DMS114 treated with DMSO at 0.1 percent for 48 hours (cell line): ENCODE results near the gene CERS5.
A peak's percentile ranks its signal among the peaks of the same experiment; 100 is the strongest.
"Not testable (repeated sequence)": the region's sequence is repeated elsewhere in the genome, so short reads cannot be mapped to it uniquely, and the experiment has no call there.

ENCODE experiments used
- DNase-seq: peaks from one replicate; lab custom pipeline; 2025; ENCODE audit not compliant: unreplicated experiment; lab: John Stamatoyannopoulos, UW

CERS5 gene

GRCh38 chr12:50187084-50187900 lies 20.1 kb upstream of the CERS5 start:
- no peak for DNase-seq

DNA sequence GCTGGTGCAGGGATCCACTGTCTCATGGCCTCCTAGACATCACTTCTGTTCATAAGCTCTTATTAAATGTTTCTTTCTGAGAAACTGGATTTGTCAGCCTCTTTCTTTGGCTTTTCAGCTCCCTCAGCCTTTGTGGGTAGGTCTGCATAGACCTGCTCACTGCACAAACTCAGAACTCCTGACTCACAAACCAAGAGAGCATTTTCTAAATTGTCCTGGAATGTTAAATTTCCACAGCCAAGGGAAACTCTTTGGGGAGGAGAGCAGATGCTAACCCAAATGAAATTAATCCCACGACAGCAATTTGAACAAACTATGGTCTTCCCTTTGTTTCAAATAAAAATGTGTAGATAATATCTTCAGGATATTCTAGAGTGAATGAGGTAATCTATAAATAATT lies 19.5 kb upstream of the CERS5 start:
- DNase-seq: no peak

DNA sequence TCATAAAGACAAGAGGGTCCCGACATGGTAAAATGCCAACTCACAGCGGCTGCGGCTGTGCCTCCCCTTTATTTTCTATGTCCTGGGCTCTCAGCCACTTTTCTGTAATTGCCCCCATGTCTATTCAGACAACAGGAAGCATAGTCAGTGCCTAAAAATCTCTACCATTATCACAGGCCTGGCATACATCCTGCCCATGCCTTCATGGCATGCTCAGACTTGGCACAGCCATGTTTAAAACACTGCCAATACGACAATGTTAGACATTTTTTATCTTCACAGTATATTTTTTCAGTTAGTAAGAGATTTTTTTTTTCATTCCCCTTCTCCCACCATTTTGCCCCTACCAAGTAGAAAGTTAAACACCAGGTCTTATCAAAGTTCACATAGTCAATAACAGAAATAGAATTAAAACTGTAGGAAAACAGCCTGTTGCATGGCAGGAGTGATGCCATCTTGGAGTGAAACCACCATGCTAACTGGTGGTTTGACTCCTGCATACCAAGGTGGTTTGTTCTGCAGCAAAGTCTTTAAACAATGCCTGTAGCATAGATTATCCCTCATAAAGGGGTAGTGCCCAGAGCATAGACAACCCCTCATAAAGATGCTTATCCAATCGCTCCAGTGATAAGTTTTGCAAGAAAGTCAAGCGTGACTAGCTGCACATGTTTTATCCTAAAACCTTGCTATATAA lies 18.9 kb upstream of the CERS5 start:
- DNase-seq: no peak

- no peak for DNase-seq
Measured at GRCh38 chr12:50185301-50185895, 18.2 kb upstream of the CERS5 start.

- DNase-seq: no peak
Measured at GRCh38 chr12:50184261-50184660, 17.1 kb upstream of the CERS5 start.

DNA sequence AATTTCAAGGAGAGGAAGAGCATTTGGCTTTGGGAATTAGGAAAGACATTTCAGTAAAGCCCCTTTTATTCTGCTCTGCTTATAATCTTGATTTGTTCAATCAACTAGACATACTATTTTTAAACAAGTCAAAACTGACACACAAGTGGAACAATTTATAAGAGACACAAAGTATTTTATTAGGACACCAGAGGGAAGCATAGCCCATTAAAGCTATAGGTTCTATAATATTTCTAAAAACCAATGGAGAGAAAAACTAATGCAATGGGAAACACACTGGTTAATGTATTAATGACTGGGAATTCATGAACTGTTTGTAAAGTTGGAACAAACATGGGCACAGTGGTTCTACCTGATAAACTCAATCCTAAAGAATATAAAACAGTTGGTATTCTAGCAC lies 15.3 kb upstream of the CERS5 start:
- no peak for DNase-seq

DNA sequence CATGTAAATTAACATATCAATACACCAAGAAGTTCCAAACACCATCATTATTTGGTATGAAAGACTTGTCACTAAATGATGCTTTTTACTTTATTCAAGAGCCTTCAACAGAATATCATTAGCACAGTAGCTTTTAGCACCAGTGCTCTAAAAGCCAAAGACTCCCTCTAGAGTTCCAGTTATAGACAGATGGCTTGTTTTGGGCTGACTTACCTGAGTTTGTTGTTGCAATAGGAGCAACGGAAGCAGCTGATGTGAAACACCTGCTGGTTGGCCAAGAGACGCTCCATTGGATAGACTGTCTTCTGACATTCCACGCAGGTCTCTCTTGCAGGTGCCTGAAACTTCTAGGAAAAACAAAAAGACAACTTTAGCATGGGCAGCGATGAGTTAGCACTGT lies 14.5 kb upstream of the CERS5 start:
- no peak for DNase-seq

DNA sequence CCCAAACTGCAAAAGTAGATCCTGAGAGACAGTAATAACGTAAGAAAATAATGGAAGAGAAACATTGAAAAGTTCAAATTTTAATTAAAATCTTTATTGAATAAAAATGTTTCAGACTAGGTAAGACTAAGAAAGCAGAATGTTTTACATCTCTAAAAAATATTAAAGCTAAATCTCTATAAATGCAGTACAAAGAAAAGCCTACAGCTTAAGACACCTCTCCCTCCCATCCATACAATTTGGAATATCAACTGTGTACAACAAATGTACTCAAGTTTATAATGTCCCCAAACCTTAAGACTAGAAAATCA lies 8.5 kb upstream of the CERS5 start:
- DNase-seq: no peak

GRCh38 chr12:50174971-50175715 lies 8.0 kb upstream of the CERS5 start:
- DNase-seq: peak; percentile 70

DNA sequence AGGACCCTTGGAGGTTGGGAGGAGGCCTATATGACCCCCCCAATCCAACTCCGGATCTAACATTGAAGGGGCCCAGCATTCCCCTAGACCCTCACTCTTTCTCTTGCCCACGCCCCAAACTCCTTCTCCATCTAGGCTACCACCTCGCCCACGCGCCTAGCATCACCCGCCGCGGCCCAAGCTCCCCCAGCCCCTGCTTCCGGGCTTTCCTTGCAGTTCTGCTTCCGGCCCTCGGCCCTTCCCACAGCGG lies 445 bp downstream of the CERS5 start:
- no peak for DNase-seq

- no peak for DNase-seq
Measured at GRCh38 chr12:50164963-50165362, 2.2 kb downstream of the CERS5 start.

DNA sequence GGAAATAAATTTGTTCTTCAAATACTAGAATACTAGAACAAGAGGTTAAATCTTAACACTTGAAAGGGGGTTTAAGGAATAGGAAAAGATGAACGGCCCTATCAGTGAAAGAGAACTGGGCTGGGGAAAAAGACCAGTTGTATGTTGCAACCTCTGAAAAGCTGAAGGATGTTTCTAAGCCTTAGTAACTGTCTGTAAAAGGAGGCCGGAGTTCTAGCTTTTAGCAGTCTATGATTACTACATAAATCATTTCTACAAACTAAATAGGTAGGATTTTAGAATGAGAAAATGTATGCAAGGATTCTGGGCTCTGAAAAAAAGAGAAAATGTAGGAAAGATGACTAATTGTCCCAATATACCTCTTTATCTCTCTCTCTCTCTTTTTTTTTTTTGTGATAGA lies 4.9 kb downstream of the CERS5 start:
- DNase-seq: no peak

DNA sequence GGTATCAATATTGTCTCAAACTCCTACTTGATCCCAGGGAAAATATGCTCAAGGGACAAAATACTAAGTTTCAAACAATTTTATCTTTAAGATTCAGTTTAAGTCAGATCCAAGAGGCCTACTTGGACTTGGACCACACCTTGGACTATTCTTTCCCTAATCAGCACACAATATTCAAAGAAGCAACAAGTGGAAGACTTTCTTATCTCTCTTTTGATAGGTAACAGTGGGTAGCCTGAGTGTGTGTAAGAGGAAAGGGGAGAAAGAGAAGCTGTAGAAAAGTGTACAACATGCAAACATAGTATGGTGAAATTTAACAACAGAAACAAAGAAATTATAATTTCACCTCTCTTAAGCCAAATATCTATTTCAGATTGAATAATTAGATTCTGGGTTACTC lies 6.5 kb downstream of the CERS5 start:
- no peak for DNase-seq

DNA sequence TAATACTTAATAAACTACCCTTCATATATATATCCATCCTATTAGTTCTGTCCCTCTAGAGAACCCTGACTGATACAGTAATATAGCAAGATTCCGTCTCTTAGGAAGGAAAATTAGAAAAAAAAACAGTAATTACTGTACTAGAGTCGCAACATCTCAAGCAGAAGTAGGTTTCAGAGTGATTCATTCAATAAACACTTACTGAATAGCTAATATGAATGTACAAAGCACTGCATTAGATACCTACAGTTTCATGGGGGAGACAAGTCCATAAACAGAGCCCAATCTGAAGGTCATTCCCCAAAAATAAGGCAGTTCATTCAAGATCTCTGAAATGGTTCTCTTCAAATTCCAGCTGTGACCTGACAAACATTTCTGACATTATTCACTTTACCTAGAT lies 9.9 kb downstream of the CERS5 start:
- no peak for DNase-seq

DNA sequence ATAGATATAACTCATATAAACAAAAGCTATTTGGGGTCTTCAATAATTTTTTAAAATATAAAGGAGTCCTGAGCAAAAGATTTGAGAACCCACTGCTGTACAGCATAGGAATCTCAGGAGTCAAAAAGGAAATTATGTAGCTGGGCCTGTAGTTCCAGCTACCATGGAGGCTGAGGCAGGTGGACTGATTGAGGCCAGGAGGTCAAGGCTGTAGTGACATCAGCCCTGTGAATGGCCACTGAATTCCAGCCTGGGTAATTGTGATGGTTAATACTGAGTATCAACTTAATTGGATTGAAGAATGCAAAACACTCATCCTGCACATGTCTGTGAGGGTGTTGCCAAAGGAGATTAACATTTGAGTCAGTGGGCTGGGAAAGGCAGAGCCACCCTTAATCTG lies 10.5 kb downstream of the CERS5 start:
- DNase-seq: no peak

DNA sequence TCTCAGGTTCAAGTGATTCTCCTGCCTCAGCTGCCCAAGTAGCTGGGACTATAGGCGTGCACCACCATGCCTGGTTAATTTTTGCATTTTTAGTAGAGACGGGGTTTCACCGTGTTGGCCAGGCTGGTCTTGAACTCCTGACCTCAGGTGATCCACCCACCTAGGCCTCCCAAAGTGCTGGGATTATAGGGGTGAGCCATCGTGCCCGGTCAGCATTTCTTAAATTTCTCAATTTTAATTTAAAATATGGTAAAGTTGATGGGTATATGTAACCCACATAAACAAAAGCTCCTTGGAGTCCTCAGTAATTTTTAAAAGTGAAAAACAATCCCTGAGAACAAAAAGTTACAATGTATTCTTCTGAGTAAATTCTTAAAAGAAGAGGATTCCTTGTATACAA lies 12.2 kb downstream of the CERS5 start:
- DNase-seq: not testable (repeated sequence)

DNA sequence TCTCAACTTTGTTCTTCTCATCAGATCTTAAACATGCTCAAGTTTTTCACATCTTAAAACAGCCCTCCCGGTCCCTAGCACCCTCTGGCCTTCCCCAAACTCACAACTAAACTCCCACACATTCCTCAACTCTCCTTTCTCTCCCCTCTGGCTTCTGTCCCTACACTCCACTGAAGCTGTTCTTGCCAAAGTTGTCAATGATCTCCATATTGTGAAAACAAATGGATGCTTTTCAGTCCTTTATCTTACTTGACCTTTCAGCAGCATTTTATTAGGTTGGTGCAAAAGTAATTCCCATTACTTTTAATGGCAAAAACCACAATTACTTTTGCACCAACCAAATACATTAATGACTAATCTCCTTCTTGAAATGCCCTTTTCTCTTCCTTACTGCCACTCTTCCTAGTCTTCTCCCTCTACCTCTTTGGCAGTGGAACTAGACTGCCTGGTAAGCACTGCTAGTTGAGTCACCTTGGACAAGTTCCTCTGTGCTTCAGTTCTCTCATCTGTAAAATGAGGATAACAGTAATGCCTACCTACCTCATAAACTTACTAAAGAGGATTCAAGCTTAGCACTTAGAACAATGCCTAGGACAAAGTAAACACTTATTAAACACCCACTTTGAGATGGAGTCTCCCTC lies 16.0 kb downstream of the CERS5 start:
- no peak for DNase-seq

DNA sequence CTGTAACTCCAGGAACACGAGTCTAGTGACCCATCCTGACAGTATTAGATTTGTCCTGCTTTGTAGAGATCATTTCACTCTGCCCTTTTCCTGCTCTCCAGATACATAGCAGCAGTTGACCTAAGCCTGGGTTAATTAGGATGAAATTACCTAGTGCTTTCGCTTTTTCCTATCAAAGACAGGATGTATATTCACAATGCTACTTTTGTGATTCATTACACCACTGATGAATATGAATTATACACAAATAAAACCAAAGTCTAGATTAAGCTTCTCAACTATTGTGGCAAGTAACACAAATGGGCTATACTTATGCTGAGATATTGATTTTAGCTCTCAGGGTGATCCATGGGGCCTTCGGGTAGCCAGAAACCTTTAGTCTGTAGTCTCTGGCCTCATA lies 17.9 kb downstream of the CERS5 start:
- DNase-seq: no peak

DNA sequence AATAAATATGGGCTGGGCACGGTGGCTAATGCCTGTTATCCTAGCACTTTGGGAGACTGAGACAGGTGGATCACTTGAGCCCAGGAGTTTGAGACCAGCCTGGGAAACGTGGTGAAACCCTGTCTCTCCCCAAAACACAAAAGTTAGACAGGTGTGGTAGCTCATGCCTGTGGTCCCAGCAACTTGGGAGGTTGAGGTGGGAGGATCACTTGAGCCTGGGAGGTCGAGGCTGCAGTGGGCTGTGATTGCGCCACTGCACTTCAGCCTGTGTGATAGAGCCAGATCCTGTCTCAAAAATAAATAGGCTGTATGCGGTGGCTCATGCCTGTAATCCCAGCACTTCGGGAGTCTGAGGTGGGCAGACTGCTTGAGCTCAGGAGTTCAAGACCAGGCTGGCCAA lies 19.2 kb downstream of the CERS5 start:
- not testable (repeated sequence) for DNase-seq

GRCh38 chr12:50147281-50147680 lies 19.9 kb downstream of the CERS5 start:
- no peak for DNase-seq

DNA sequence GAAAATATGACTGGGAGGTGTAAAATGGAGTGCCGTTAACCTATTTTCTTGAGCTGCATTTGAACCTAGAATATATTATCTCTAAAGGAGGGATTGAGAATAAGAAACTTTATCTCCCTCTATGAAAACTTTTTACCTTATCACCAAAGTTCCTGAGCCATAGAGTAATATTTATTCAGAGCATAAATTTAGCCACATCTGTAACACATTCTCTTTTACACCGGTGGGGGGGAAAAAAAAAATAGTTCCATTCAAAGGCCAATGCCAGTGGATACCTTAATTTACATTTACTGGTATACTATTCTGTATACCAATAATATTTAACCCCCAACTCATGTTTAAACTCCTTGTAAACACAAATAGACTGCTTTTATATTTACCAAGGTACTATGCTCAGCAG lies 21.7 kb downstream of the CERS5 start:
- DNase-seq: no peak

GRCh38 chr12:50142993-50143392 lies 24.2 kb downstream of the CERS5 start:
- DNase-seq: no peak
